ENCODE measurements around the gene EMILIN3. TPM values are rescaled to one million over a fixed set of nuclear protein-coding genes. Genes with fewer than 3 reads are reported as not detected.

The EMILIN3 gene
- total RNA-seq, 1 donor from 2014 or later: 0.47 TPM

DNA sequence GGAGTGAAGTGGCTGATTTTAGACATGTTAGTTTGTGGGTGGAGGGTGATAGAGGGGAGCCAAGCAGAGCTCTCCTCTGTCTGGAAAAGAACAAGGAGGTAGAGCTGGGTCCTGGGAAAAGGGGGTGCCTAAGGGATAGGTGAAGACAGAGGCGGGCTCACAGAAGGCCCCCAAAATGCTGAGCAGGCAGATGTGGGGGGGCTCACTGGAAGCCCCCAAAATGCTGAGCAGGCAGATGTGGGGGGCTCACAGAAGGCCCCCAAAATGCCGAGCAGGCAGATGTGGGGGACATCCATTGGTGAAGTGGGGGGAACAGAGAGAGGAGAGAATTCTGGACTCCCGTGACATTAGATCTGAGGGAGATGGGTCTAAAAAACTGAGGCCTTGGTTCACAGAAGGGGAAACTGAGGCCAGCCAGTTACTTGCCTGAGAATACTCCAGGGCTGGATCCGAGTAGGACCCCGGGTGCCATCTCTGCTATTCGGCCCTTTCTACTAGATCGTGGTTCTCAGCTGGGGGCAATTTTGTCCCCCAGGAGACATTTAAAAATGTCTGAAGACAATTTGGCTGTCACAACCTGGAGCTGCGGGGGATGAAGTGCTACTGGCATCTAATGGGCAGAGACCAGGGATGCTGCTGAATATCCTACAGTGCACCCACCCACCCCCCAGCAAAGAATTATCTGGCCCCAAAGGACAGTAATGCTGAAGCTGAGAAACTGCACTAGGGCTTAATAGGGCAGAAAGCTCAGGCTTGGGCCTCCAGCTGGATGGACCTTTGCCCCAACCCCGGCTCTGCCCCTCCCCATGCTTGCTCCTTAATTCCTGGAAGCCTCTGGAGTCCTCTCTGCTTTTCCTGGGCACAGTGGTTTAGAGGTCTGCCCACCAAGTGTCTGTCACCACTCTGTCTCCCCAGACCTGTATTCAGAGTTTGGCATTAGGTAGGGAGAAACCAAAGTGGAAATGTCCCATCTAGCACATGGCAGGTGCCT, 23.8 kb downstream of the EMILIN3 start:
- DNase-seq (ENCODE audit: low spot score): no peak
- H3K27me3 Mint-ChIP-seq (ENCODE audit: low read depth): no peaks in the 10 kb centered on the region
- TF ChIP-seq, protein P1, sequence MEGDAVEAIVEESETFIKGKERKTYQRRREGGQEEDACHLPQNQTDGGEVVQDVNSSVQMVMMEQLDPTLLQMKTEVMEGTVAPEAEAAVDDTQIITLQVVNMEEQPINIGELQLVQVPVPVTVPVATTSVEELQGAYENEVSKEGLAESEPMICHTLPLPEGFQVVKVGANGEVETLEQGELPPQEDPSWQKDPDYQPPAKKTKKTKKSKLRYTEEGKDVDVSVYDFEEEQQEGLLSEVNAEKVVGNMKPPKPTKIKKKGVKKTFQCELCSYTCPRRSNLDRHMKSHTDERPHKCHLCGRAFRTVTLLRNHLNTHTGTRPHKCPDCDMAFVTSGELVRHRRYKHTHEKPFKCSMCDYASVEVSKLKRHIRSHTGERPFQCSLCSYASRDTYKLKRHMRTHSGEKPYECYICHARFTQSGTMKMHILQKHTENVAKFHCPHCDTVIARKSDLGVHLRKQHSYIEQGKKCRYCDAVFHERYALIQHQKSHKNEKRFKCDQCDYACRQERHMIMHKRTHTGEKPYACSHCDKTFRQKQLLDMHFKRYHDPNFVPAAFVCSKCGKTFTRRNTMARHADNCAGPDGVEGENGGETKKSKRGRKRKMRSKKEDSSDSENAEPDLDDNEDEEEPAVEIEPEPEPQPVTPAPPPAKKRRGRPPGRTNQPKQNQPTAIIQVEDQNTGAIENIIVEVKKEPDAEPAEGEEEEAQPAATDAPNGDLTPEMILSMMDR (IDR thresholded peaks at IDR 0.05): no peak

DNA sequence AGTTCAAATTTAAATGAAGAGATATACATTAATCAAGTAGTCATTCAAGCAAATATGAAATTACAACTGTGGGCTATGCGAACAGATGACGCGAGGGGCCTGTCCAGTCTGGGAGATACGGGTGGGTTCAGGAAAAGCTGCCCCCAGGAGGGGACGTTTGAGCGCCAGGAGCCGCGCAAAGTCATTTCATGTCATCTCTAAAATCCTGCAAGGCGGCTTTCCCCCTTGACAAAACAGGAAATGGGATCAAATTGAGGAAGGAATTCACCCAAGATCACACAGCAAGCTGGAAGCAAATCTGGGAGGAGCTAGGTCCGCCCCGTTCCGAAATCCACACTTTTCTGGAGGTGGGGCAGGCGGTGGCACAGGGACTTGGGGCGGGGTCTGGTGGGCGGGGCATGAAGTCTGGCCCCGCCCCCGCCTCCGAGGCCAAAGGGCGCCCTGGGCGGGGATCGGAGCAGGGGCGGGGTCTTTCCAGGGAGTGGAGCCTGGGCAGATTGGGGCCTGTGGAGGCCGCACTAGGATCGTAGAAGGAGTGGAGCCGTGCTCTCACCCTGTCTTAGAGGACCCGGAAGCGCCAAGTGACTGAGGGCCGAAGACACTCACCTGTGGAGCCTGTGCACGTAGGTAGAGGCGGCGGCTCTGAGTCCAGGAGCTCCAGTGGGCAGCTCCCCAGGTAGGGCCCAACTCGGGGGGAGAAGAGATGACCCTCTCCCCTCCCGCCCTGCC, 26.1 kb downstream of the EMILIN3 start, which contains the start of gene LPIN3:
TSS of gene LPIN3 (plus strand) at position 495 of the 729 bp plus-strand sequence. CDS start 4,983 bp downstream, outside the sequence.
- Mint-ChIP-seq H3K9me3 (ENCODE audit: low read depth) (no peaks in the 10 kb centered on the region), H3K36me3 (ENCODE audit: low read depth) (no peaks in the 10 kb centered on the region), H3K4me3 (ENCODE audit: unreplicated experiment) (peak within 1 kb of the TSS; percentile 75), H3K27ac (ENCODE audit: unreplicated experiment) (peak within 1 kb of the TSS; percentile 80), H3K4me1 (ENCODE audit: low read depth) (peaks cover 11% of the 10 kb centered on the region), H3K27me3 (ENCODE audit: low read depth) (no peaks in the 10 kb centered on the region)
- no peak for DNase-seq (ENCODE audit: low spot score)
- TF ChIP-seq, protein P1 (IDR thresholded peaks at IDR 0.05): peak; percentile 75

More for the DNA sequence above, 23.8 kb downstream of the EMILIN3 start:
- H3K27ac Mint-ChIP-seq (ENCODE audit: unreplicated experiment): no peak overlapping the region
- no peak overlapping the region for H3K4me3 Mint-ChIP-seq (ENCODE audit: unreplicated experiment)
- H3K9me3 Mint-ChIP-seq (ENCODE audit: low read depth): no peaks in the 10 kb centered on the region
- H3K4me1 Mint-ChIP-seq (ENCODE audit: low read depth): peaks cover 11% of the 10 kb centered on the region
- no peaks in the 10 kb centered on the region for H3K36me3 Mint-ChIP-seq (ENCODE audit: low read depth)

DNA sequence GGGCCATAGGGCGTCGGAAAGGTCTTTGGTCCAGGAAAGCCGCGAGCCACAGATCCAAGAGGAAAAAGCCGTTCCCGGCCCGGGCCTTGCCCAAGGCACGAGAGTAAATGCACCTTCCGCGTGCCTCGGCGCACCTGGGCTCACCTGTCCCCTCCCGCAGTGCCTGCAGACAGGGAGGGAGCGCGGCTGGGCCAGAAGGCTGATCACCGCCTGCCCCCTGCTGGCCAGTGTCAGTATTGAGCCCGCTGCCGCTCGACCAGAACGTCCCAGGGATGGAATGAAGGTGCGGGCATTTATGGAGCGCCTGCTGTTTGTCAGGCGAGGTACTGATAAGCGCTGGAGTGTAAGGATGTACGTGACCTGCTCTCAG, 26.7 kb downstream of the EMILIN3 start:
- DNase-seq (ENCODE audit: low spot score): peak; percentile 93
- peak overlapping the region; percentile 80 for H3K27ac Mint-ChIP-seq (ENCODE audit: unreplicated experiment)
- H3K4me3 Mint-ChIP-seq (ENCODE audit: unreplicated experiment): peak overlapping the region; percentile 75
- no peaks in the 10 kb centered on the region for H3K27me3 Mint-ChIP-seq (ENCODE audit: low read depth)
- TF ChIP-seq, protein P1 (IDR thresholded peaks at IDR 0.05): peak; percentile 100
- peaks cover 11% of the 10 kb centered on the region for H3K4me1 Mint-ChIP-seq (ENCODE audit: low read depth)
- no peaks in the 10 kb centered on the region for H3K36me3 Mint-ChIP-seq (ENCODE audit: low read depth)
- H3K9me3 Mint-ChIP-seq (ENCODE audit: low read depth): no peaks in the 10 kb centered on the region

DNA sequence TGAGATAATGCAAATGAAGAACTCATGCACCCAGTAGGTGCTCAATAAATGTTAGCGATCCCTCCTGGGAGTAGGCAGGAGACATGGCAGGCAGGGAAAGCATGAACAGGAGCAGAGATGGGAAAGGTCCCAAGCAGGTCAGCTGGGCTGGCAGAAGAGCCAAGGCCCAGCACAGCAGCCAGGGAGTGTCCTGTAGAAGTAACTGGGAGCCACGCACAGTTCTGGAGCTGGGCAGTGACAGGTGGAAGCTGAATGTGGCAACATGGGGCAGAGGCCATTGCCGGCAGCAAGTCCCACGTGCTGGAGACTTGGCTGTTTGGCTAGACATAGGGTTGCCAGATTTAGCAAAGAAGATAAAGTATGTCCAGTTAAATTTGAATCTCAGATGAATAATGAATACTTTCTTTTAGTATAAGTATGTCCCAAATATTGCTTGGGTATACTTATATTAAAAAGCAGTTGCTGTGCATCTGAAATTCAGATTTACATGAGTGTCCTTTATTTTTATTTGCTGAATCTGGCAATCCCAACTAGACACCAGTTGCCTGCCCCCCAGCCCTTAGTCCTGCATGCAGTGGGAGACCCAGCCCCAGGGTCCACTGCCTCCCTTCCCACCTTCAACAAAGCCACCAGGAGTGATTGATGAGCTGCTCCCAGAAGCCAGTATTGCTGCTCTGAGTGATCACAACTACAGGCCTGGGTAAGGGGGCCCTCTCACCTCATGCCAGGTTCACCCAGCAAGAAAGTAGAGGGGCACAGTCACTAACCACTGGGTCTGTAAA, 29.7 kb downstream of the EMILIN3 start:
- DNase-seq (ENCODE audit: low spot score): peak; percentile 48
- no peak overlapping the region for H3K4me3 Mint-ChIP-seq (ENCODE audit: unreplicated experiment)
- no peaks in the 10 kb centered on the region for H3K27me3 Mint-ChIP-seq (ENCODE audit: low read depth)
- H3K9me3 Mint-ChIP-seq (ENCODE audit: low read depth): no peaks in the 10 kb centered on the region
- no peak overlapping the region for H3K27ac Mint-ChIP-seq (ENCODE audit: unreplicated experiment)
- no peaks in the 10 kb centered on the region for H3K36me3 Mint-ChIP-seq (ENCODE audit: low read depth)
- peaks cover 11% of the 10 kb centered on the region for H3K4me1 Mint-ChIP-seq (ENCODE audit: low read depth)
- TF ChIP-seq, protein P1 (IDR thresholded peaks at IDR 0.05): no peak

All from chondrocyte (in vitro differentiated cells).